Measurements from ENCODE around the gene KLHL26.

- TF ChIP-seq CTCF (IDR thresholded peaks at IDR 0.05) (no peak), POLR2A (IDR thresholded peaks at IDR 0.05) (no peak)
Measured at GRCh38 chr19:18633321-18633720, 3.5 kb upstream of the KLHL26 start.
